Stomach smooth muscle (tissue), 2 donors: ENCODE data around the gene CPAMD8.
"Not testable (repeated sequence)": the region's sequence is repeated elsewhere in the genome, so short reads cannot be mapped to it uniquely, and the experiment has no call there.

Experiments used
- H3K27ac ChIP-seq: one replicate; pipeline ENCODE4 v1.7.0; 2013; ENCODE audit warnings: mild to moderate bottlenecking, low read length, inconsistent platforms
- H3K27me3 ChIP-seq, 2 donors: one replicate each; pipeline ENCODE4 v1.7.0; 2013; ENCODE audit warnings: low read length in 2 of 2; ENCODE audit not compliant: insufficient read depth in 2 of 2, control insufficient read depth in 1 of 2
- H3K36me3 ChIP-seq, 2 donors: one replicate each; pipeline ENCODE4 v1.7.0; 2013; ENCODE audit warnings: low read length in 2 of 2; ENCODE audit not compliant: control insufficient read depth in 2 of 2, insufficient read depth in 2 of 2
- H3K4me1 ChIP-seq: one replicate; pipeline ENCODE4 v1.7.0; 2013; ENCODE audit warnings: low read length; ENCODE audit not compliant: control insufficient read depth, insufficient read depth
- H3K4me3 ChIP-seq, 2 donors: one replicate each; pipeline ENCODE4 v1.7.0; 2013; ENCODE audit warnings: low read length in 2 of 2
- H3K9ac ChIP-seq, 2 donors: one replicate each; pipeline ENCODE4 v1.7.0; 2013; ENCODE audit warnings: low read length in 2 of 2, mild to moderate bottlenecking in 1 of 2
- H3K9me3 ChIP-seq, 2 donors: one replicate each; pipeline ENCODE4 v1.7.0; 2013; ENCODE audit warnings: low read length in 2 of 2; ENCODE audit not compliant: control insufficient read depth in 2 of 2
- donor health status: healthy.
- donor health status: Pancreatic carcinoma.

CPAMD8 gene

GRCh38 chr19:16970821-16971220 is 55.8 kb downstream of the CPAMD8 start:
- Histone ChIP-seq H3K4me1 (no peaks in the 10 kb centered on the region), H3K27ac (no peak overlapping the region), H3K36me3 (no peaks in the 10 kb centered on the region), H3K9ac (no peak overlapping the region), H3K27me3 (no peaks in the 10 kb centered on the region), H3K4me3 (no peak overlapping the region), H3K9me3 (peaks cover 6 to 17% of the 10 kb centered on the region in 2 donors)

GRCh38 chr19:16969135-16969534 is 57.5 kb downstream of the CPAMD8 start:
- Histone ChIP-seq H3K27ac (no peak overlapping the region), H3K9me3 (peaks cover 6 to 17% of the 10 kb centered on the region in 2 donors), H3K27me3 (no peaks in the 10 kb centered on the region), H3K4me3 (no peak overlapping the region), H3K4me1 (no peaks in the 10 kb centered on the region), H3K9ac (no peak overlapping the region), H3K36me3 (no peaks in the 10 kb centered on the region)

GRCh38 chr19:16960996-16961822 is 65.4 kb downstream of the CPAMD8 start:
- not testable (repeated sequence) for H3K9ac ChIP-seq

GRCh38 chr19:16958277-16958676 is 68.3 kb downstream of the CPAMD8 start:
- not testable (repeated sequence) for H3K9ac ChIP-seq, H3K36me3 ChIP-seq, H3K9me3 ChIP-seq, H3K4me3 ChIP-seq, H3K4me1 ChIP-seq, H3K27ac ChIP-seq, H3K27me3 ChIP-seq

More at GRCh38 chr19:16960996-16961822, 65.4 kb downstream of the CPAMD8 start:
- not testable (repeated sequence) for H3K9me3 ChIP-seq, H3K27ac ChIP-seq, H3K4me3 ChIP-seq, H3K36me3 ChIP-seq, H3K27me3 ChIP-seq, H3K4me1 ChIP-seq

- Histone ChIP-seq H3K9ac (no peak overlapping the region), H3K27me3 (peaks cover 2 to 5% of the 10 kb centered on the region in 2 donors), H3K4me1 (no peaks in the 10 kb centered on the region), H3K27ac (no peak overlapping the region), H3K9me3 (no peaks in the 10 kb centered on the region), H3K4me3 (no peak overlapping the region), H3K36me3 (no peaks in the 10 kb centered on the region)
These were observed 68.8 kb downstream of the CPAMD8 start for GRCh38 chr19:16957855-16958254.

GRCh38 chr19:16957151-16957701 is 69.4 kb downstream of the CPAMD8 start:
- H3K27ac ChIP-seq: no peak overlapping the region

GRCh38 chr19:16955161-16955560 is 71.4 kb downstream of the CPAMD8 start:
- H3K9ac ChIP-seq: no peak overlapping the region
- H3K27ac ChIP-seq: no peak overlapping the region
- no peaks in the 10 kb centered on the region for H3K4me1 ChIP-seq
- H3K4me3 ChIP-seq: no peak overlapping the region
- no peaks in the 10 kb centered on the region for H3K9me3 ChIP-seq
- peaks cover 2 to 9% of the 10 kb centered on the region in 2 donors for H3K27me3 ChIP-seq
- no peaks in the 10 kb centered on the region for H3K36me3 ChIP-seq

More at GRCh38 chr19:16957151-16957701, 69.4 kb downstream of the CPAMD8 start:
- Histone ChIP-seq H3K4me3 (no peak overlapping the region), H3K36me3 (no peaks in the 10 kb centered on the region), H3K9me3 (no peaks in the 10 kb centered on the region), H3K9ac (no peak overlapping the region), H3K27me3 (peaks cover 2 to 5% of the 10 kb centered on the region in 2 donors), H3K4me1 (no peaks in the 10 kb centered on the region)

- H3K27me3 ChIP-seq: peaks cover 0 to 15% of the 10 kb centered on the region in 2 donors
- H3K9me3 ChIP-seq: no peaks in the 10 kb centered on the region
- no peak overlapping the region for H3K4me3 ChIP-seq
- no peaks in the 10 kb centered on the region for H3K4me1 ChIP-seq
- no peak overlapping the region for H3K27ac ChIP-seq
- H3K36me3 ChIP-seq: no peaks in the 10 kb centered on the region
- H3K9ac ChIP-seq: no peak overlapping the region
These were observed 74.6 kb downstream of the CPAMD8 start for GRCh38 chr19:16952046-16952445.

GRCh38 chr19:16951529-16951928 is 75.1 kb downstream of the CPAMD8 start:
- no peak overlapping the region for H3K4me3 ChIP-seq
- peaks cover 0 to 15% of the 10 kb centered on the region in 2 donors for H3K27me3 ChIP-seq
- H3K9ac ChIP-seq: no peak overlapping the region
- no peak overlapping the region for H3K27ac ChIP-seq
- H3K4me1 ChIP-seq: no peaks in the 10 kb centered on the region
- no peaks in the 10 kb centered on the region for H3K9me3 ChIP-seq
- no peaks in the 10 kb centered on the region for H3K36me3 ChIP-seq

GRCh38 chr19:16949496-16950023 is 77.0 kb downstream of the CPAMD8 start:
- no peak overlapping the region for H3K27ac ChIP-seq
- no peak overlapping the region for H3K9ac ChIP-seq
- H3K4me3 ChIP-seq: no peak overlapping the region
- H3K27me3 ChIP-seq: peaks cover 0 to 13% of the 10 kb centered on the region in 2 donors
- H3K4me1 ChIP-seq: no peaks in the 10 kb centered on the region
- no peaks in the 10 kb centered on the region for H3K36me3 ChIP-seq
- no peaks in the 10 kb centered on the region for H3K9me3 ChIP-seq
